ENCODE measurements around the gene SPRYD3.

The SPRYD3 gene

GRCh38 chr12:53053218-53054111 is 25.7 kb downstream of the SPRYD3 start:
- Histone ChIP-seq H3K27me3 (ENCODE audit: insufficient read depth, poor library complexity, severe bottlenecking) (no peaks in the 10 kb centered on the region), H3K27ac (ENCODE audit: poor library complexity, severe bottlenecking) (peak overlapping the region; percentile 95), H3K4me3 (ENCODE audit: severe bottlenecking) (peak overlapping the region; percentile 41), H3K36me3 (ENCODE audit: low read depth) (peaks cover 20% of the 10 kb centered on the region), H3K9me3 (ENCODE audit: severe bottlenecking) (no peaks in the 10 kb centered on the region), H3K4me1 (ENCODE audit: insufficient read depth, poor library complexity, severe bottlenecking) (peaks cover 41% of the 10 kb centered on the region)
- TF ChIP-seq CTCF (IDR thresholded peaks at IDR 0.05; ENCODE audit: poor library complexity, severe bottlenecking), result peak; percentile 85
- ATAC-seq (ENCODE audit: low read depth) (peak; percentile 45), DNase-seq (ENCODE audit: low spot score) (no peak)

- H3K36me3 ChIP-seq (ENCODE audit: low read depth), result peaks cover 20% of the 10 kb centered on the region
- H3K27ac ChIP-seq (ENCODE audit: poor library complexity, severe bottlenecking), result peak overlapping the region; percentile 95
- DNase-seq (ENCODE audit: low spot score) (peak; percentile 76), ATAC-seq (ENCODE audit: low read depth) (peak; percentile 6; the same call in 1 of the 3 replicates)
- H3K9me3 ChIP-seq (ENCODE audit: severe bottlenecking), result no peaks in the 10 kb centered on the region
- no peak for TF ChIP-seq CTCF (IDR thresholded peaks at IDR 0.05; ENCODE audit: poor library complexity, severe bottlenecking)
- H3K4me3 ChIP-seq (ENCODE audit: severe bottlenecking), result no peak overlapping the region
- no peaks in the 10 kb centered on the region for H3K27me3 ChIP-seq (ENCODE audit: insufficient read depth, poor library complexity, severe bottlenecking)
- H3K4me1 ChIP-seq (ENCODE audit: insufficient read depth, poor library complexity, severe bottlenecking), result peaks cover 49% of the 10 kb centered on the region
Observed at GRCh38 chr12:53052419-53053217, 26.6 kb downstream of the SPRYD3 start.

- no peak for TF ChIP-seq CTCF (IDR thresholded peaks at IDR 0.05; ENCODE audit: poor library complexity, severe bottlenecking)
- ATAC-seq (ENCODE audit: low read depth), result no peak
- peak overlapping the region; percentile 95 for H3K27ac ChIP-seq (ENCODE audit: poor library complexity, severe bottlenecking)
- no peak for DNase-seq (ENCODE audit: low spot score)
- no peak overlapping the region for H3K4me3 ChIP-seq (ENCODE audit: severe bottlenecking)
- peaks cover 49% of the 10 kb centered on the region for H3K4me1 ChIP-seq (ENCODE audit: insufficient read depth, poor library complexity, severe bottlenecking)
- H3K9me3 ChIP-seq (ENCODE audit: severe bottlenecking), result no peaks in the 10 kb centered on the region
- no peaks in the 10 kb centered on the region for H3K27me3 ChIP-seq (ENCODE audit: insufficient read depth, poor library complexity, severe bottlenecking)
- peaks cover 20% of the 10 kb centered on the region for H3K36me3 ChIP-seq (ENCODE audit: low read depth)
Observed at GRCh38 chr12:53051881-53052412, 27.2 kb downstream of the SPRYD3 start.

- Histone ChIP-seq H3K9me3 (ENCODE audit: severe bottlenecking) (no peaks in the 10 kb centered on the region), H3K4me1 (ENCODE audit: insufficient read depth, poor library complexity, severe bottlenecking) (peaks cover 50% of the 10 kb centered on the region), H3K27ac (ENCODE audit: poor library complexity, severe bottlenecking) (peak overlapping the region; percentile 95), H3K4me3 (ENCODE audit: severe bottlenecking) (no peak overlapping the region), H3K36me3 (ENCODE audit: low read depth) (peaks cover 20% of the 10 kb centered on the region), H3K27me3 (ENCODE audit: insufficient read depth, poor library complexity, severe bottlenecking) (no peaks in the 10 kb centered on the region)
- DNase-seq (ENCODE audit: low spot score) (no peak), ATAC-seq (ENCODE audit: low read depth) (no peak)
- no peak for TF ChIP-seq CTCF (IDR thresholded peaks at IDR 0.05; ENCODE audit: poor library complexity, severe bottlenecking)
Observed at GRCh38 chr12:53051058-53051880, 27.9 kb downstream of the SPRYD3 start.
